ENCODE data around the gene ENPP1.

GRCh38 chr6:131763749-131764148 is 44.1 kb upstream of the ENPP1 start:
- TF ChIP-seq CTCF (IDR thresholded peaks at IDR 0.05) (no peak), POLR2A (IDR thresholded peaks at IDR 0.05) (no peak), EP300 (IDR thresholded peaks at IDR 0.05) (no peak)

Measured in ovary (tissue), 3 donors.